ENCODE data around the gene UTF1. TPM values are rescaled to one million over a fixed set of nuclear protein-coding genes. Genes with fewer than 3 reads are reported as not detected.

Gene UTF1
- total and polyA plus RNA-seq, 2 donors (not counting 1 experiment from before 2014, with no cell fraction given): 0.10 to 0.25 TPM

- no peak overlapping the region for H3K27ac ChIP-seq (ENCODE audit: low read length in 2 of 2)
- H3K36me3 ChIP-seq (replicated peaks in 1 of 2; ENCODE audit: control extremely low read depth in 1 of 2, control insufficient read depth in 1 of 2, extremely low read depth in 1 of 2, insufficient read depth in 2 of 2, low read length in 1 of 2): no peaks in the 10 kb centered on the region
- ChIA-PET CTCF (no interaction called here), POLR2A (no interaction called here)
- H3K4me1 ChIP-seq (ENCODE audit: control insufficient read depth in 2 of 2, insufficient read depth in 2 of 2, low read length in 2 of 2): no peaks in the 10 kb centered on the region
- peaks cover 0 to 4% (median 1%) of the 10 kb centered on the region in 3 donors for H3K9me3 ChIP-seq (ENCODE audit: control extremely low read depth in 1 of 3, control insufficient read depth in 2 of 3, insufficient read depth in 1 of 3, low read length in 2 of 3)
- H3K4me3 ChIP-seq (ENCODE audit: control extremely low read depth in 1 of 5, extremely low read depth in 1 of 5, insufficient read depth in 1 of 5, low read depth in 2 of 5, low read length in 4 of 5): no peak overlapping the region
- 97% methylated on average over 20 of the region's 23 CpGs for WGBS (ENCODE audit: insufficient coverage)
- Mint-ChIP-seq H3K27ac (no peak overlapping the region), H3K9me3 (ENCODE audit: insufficient read depth) (no peaks in the 10 kb centered on the region), H3K27me3 (no peaks in the 10 kb centered on the region), H3K4me1 (no peaks in the 10 kb centered on the region), H3K4me3 (no peak overlapping the region)
- ATAC-seq (ENCODE audit: low read depth): no peak
- no peaks in the 10 kb centered on the region for H3K27me3 ChIP-seq (replicated peaks in 1 of 4; ENCODE audit: control extremely low read depth in 1 of 4, control insufficient read depth in 3 of 4, insufficient read depth in 4 of 4, low read length in 3 of 4)
- H3K9ac ChIP-seq (ENCODE audit: low read length): no peak overlapping the region
- H4K20me1 ChIP-seq (ENCODE audit: control insufficient read depth, insufficient read depth, low read length, poor library complexity, severe bottlenecking): no peaks in the 10 kb centered on the region
- no peak for TF ChIP-seq CTCF (IDR thresholded peaks at IDR 0.05)
- no peak for TF ChIP-seq EZH2 (IDR thresholded peaks at IDR 0.05; ENCODE audit: borderline replicate concordance, insufficient read depth, low read depth, low read length, poor library complexity, severe bottlenecking)
- no peak overlapping the region for H2AFZ ChIP-seq (ENCODE audit: insufficient read depth, low read depth, low read length, poor library complexity, severe bottlenecking)
- H3K4me2 ChIP-seq (replicated peaks; ENCODE audit: low read depth, low read length, poor library complexity, severe bottlenecking): no peak overlapping the region
- no peaks in the 10 kb centered on the region for H3K79me2 ChIP-seq (ENCODE audit: control insufficient read depth, insufficient read depth, low read length)
- DNase-seq: no peak
- intact Hi-C loops (cut with micrococcal nuclease): no loop called here
Observed at GRCh38 chr10:133195611-133196010, 34.4 kb upstream of the UTF1 start.

- Histone ChIP-seq H3K36me3 (replicated peaks in 1 of 2; ENCODE audit: control extremely low read depth in 1 of 2, control insufficient read depth in 1 of 2, extremely low read depth in 1 of 2, insufficient read depth in 2 of 2, low read length in 1 of 2) (no peaks in the 10 kb centered on the region), H3K79me2 (ENCODE audit: control insufficient read depth, insufficient read depth, low read length) (no peaks in the 10 kb centered on the region), H3K27ac (ENCODE audit: low read length in 2 of 2) (no peak overlapping the region), H3K27me3 (replicated peaks in 1 of 4; ENCODE audit: control extremely low read depth in 1 of 4, control insufficient read depth in 3 of 4, insufficient read depth in 4 of 4, low read length in 3 of 4) (no peaks in the 10 kb centered on the region), H3K9ac (ENCODE audit: low read length) (no peak overlapping the region), H3K4me1 (ENCODE audit: control insufficient read depth in 2 of 2, insufficient read depth in 2 of 2, low read length in 2 of 2) (no peaks in the 10 kb centered on the region), H3K4me3 (ENCODE audit: control extremely low read depth in 1 of 5, extremely low read depth in 1 of 5, insufficient read depth in 1 of 5, low read depth in 2 of 5, low read length in 4 of 5) (no peak overlapping the region), H4K20me1 (ENCODE audit: control insufficient read depth, insufficient read depth, low read length, poor library complexity, severe bottlenecking) (no peaks in the 10 kb centered on the region), H3K9me3 (ENCODE audit: control extremely low read depth in 1 of 3, control insufficient read depth in 2 of 3, insufficient read depth in 1 of 3, low read length in 2 of 3) (peaks cover 0 to 4% (median 1%) of the 10 kb centered on the region in 3 donors), H3K4me2 (replicated peaks; ENCODE audit: low read depth, low read length, poor library complexity, severe bottlenecking) (no peak overlapping the region), H2AFZ (ENCODE audit: insufficient read depth, low read depth, low read length, poor library complexity, severe bottlenecking) (no peak overlapping the region)
- Mint-ChIP-seq H3K27me3 (no peaks in the 10 kb centered on the region), H3K9me3 (ENCODE audit: insufficient read depth) (no peaks in the 10 kb centered on the region), H3K4me3 (no peak overlapping the region), H3K4me1 (no peaks in the 10 kb centered on the region), H3K27ac (no peak overlapping the region)
- DNase-seq (no peak), ATAC-seq (ENCODE audit: low read depth) (no peak)
- no peak for TF ChIP-seq EZH2 (IDR thresholded peaks at IDR 0.05; ENCODE audit: borderline replicate concordance, insufficient read depth, low read depth, low read length, poor library complexity, severe bottlenecking)
- POLR2A ChIA-PET: no interaction called here
- 83% methylated on average over 23 of the region's 24 CpGs for WGBS (ENCODE audit: insufficient coverage)
- intact Hi-C loops (cut with micrococcal nuclease): no loop called here
- CTCF ChIA-PET: no interaction called here
Observed at GRCh38 chr10:133196221-133196915, 33.6 kb upstream of the UTF1 start.
